ES-I3 (cell line): ENCODE data around the gene LIMK2.

Source experiments
- H3K36me3 ChIP-seq: 2 replicates; pipeline ENCODE4 v1.6.1; 2013; ENCODE audit warnings: mild to moderate bottlenecking, low read length, control low read depth, moderate library complexity; ENCODE audit not compliant: insufficient read depth
- H3K4me1 ChIP-seq: 2 replicates; pipeline ENCODE4 v1.6.1; 2013; ENCODE audit warnings: mild to moderate bottlenecking, control low read depth, low read length; ENCODE audit not compliant: insufficient read depth
- H3K9ac ChIP-seq: 2 replicates; pipeline ENCODE4 v1.6.1; 2013; ENCODE audit warnings: low read depth, mild to moderate bottlenecking, low read length, moderate library complexity
- H3K9me3 ChIP-seq: 2 replicates; pipeline ENCODE4 v1.6.1; 2013; ENCODE audit warnings: mild to moderate bottlenecking, low read length, moderate library complexity; ENCODE audit not compliant: control insufficient read depth, insufficient read depth

The LIMK2 gene

GRCh38 chr22:31327806-31328543 is 115.9 kb downstream of the LIMK2 start:
- H3K9me3 ChIP-seq, result no peaks in the 10 kb centered on the region

GRCh38 chr22:31328544-31328960 is 116.5 kb downstream of the LIMK2 start:
- no peaks in the 10 kb centered on the region for H3K9me3 ChIP-seq
- H3K4me1 ChIP-seq, result peaks cover 9% of the 10 kb centered on the region; the same call in 1 of the 2 replicates
- H3K9ac ChIP-seq, result no peak overlapping the region
- peaks cover 20% of the 10 kb centered on the region for H3K36me3 ChIP-seq

More at GRCh38 chr22:31327806-31328543, 115.9 kb downstream of the LIMK2 start:
- Histone ChIP-seq H3K9ac (no peak overlapping the region), H3K4me1 (peaks cover 9% of the 10 kb centered on the region; the same call in 1 of the 2 replicates), H3K36me3 (peaks cover 20% of the 10 kb centered on the region)

DNA sequence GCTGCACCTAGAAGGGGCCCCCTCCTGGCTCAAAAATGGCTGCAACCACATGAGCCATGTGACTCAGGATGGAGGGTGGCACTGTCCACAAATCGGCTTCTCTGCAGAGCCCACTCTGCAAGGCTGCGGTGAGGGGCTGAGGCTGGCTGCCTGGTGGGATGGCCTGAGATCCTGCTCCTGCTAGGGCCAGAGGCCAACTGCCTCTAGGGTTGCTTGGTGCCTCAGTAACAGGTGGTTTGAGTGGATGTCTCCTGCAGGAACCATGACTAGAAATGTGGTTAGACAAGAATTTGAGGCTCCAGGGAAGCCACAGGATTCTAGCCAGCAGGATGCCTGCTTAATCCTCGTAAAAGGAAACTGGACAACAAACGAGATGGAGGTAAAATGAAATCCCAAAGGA is 116.9 kb downstream of the LIMK2 start:
- Histone ChIP-seq H3K9ac (no peak overlapping the region), H3K4me1 (peaks cover 9% of the 10 kb centered on the region; the same call in 1 of the 2 replicates), H3K36me3 (peaks cover 20% of the 10 kb centered on the region), H3K9me3 (no peaks in the 10 kb centered on the region)
